SK-N-SH (cell line): Measurements from ENCODE around the gene SDSL. TPM values are rescaled to one million over a fixed set of nuclear protein-coding genes. Genes with fewer than 3 reads are reported as not detected.

Source experiments
- CTCF ChIA-PET: fragments of 300-600, 350-600 bp; formaldehyde crosslinking; extraction: SDS; loops from one replicate; lab custom pipeline; 2021; lab: Yijun Ruan, JAX
- POLR2A ChIA-PET: fragments of 350-600 bp; sonication (Branson Sonifier 250); formaldehyde crosslinking; extraction: SDS; loops from one replicate; lab custom pipeline; 2020; ENCODE audit warnings: antibody characterized with exemption, inconsistent platforms; lab: Yijun Ruan, JAX
- DNase-seq: peaks from one replicate; pipeline ENCODE4 v3.0.0; 2012
- H2AFZ ChIP-seq: fragments of 200-600 bp; sonication (generic); 2 replicates; pipeline ENCODE4 v1.8.1; 2016; ENCODE audit warnings: antibody characterized with exemption, mild to moderate bottlenecking, low read depth
- H3F3A ChIP-seq: fragments of 200-600 bp; sonication (generic); replicated peaks from 2 replicates; pipeline ENCODE3; 2016; ENCODE audit warnings: antibody characterized with exemption, mild to moderate bottlenecking; ENCODE audit not compliant: insufficient read depth
- H3K27ac ChIP-seq, 2 experiments: fragments of 200-500 bp in 1 of 2; fragments of 200-600 bp in 1 of 2; sonication (Bioruptor generic) in 1 of 2; sonication (generic), shearing (Covaris generic) in 1 of 2; 2 replicates each; pipeline versions ENCODE4 v1.5.1 to v1.6.1; 2014 to 2016; ENCODE audit warnings: low read depth in 2 of 2, inconsistent platforms in 1 of 2, low read length in 1 of 2, mild to moderate bottlenecking in 1 of 2, mixed read lengths in 1 of 2
- H3K27me3 ChIP-seq: fragments of 200-600 bp; sonication (generic), shearing (Covaris generic); 2 replicates; pipeline ENCODE4 v1.6.1; 2016; ENCODE audit warnings: mixed run types; ENCODE audit not compliant: insufficient read depth
- H3K36me3 ChIP-seq, 2 experiments: fragments of 200-500 bp in 1 of 2; fragments of 200-600 bp in 1 of 2; sonication (Bioruptor generic) in 1 of 2; sonication (generic) in 1 of 2; replicated peaks in 1 of 2; 2 replicates each; pipeline versions ENCODE3 to v1.5.1; 2014 to 2016; ENCODE audit warnings: low read length in 1 of 2, mild to moderate bottlenecking in 1 of 2; ENCODE audit not compliant: insufficient read depth in 2 of 2, control insufficient read depth in 1 of 2
- H3K4me1 ChIP-seq, 2 experiments: fragments of 200-500 bp in 1 of 2; fragments of 200-600 bp in 1 of 2; sonication (Bioruptor generic) in 1 of 2; sonication (generic), shearing (Covaris generic) in 1 of 2; 2 replicates each; pipeline versions ENCODE4 v1.5.1 to v1.6.1; 2014 to 2016; ENCODE audit warnings: low read depth in 1 of 2, low read length in 1 of 2, mixed run types in 1 of 2; ENCODE audit not compliant: insufficient read depth in 2 of 2, control insufficient read depth in 1 of 2
- H3K4me2 ChIP-seq: fragments of 200-600 bp; sonication (generic), shearing (Covaris generic); 2 replicates; pipeline ENCODE4 v1.6.1; 2017; ENCODE audit warnings: mixed run types
- H3K4me3 ChIP-seq, 2 experiments: fragments of 200-500 bp in 1 of 2; fragments of 200-600 bp in 1 of 2; sonication (Bioruptor generic) in 1 of 2; sonication (generic), shearing (Covaris generic) in 1 of 2; 2 replicates each; pipeline versions ENCODE4 v1.5.1 to v1.8.1; 2014 to 2016; ENCODE audit warnings: low read depth in 2 of 2, inconsistent platforms in 1 of 2, low read length in 1 of 2, mild to moderate bottlenecking in 1 of 2, mixed read lengths in 1 of 2, moderate library complexity in 1 of 2
- H3K79me2 ChIP-seq: fragments of 200-600 bp; sonication (generic); 2 replicates; pipeline ENCODE4 v1.8.1; 2017; ENCODE audit warnings: mild to moderate bottlenecking; ENCODE audit not compliant: insufficient read depth
- H3K9ac ChIP-seq: fragments of 200-600 bp; sonication (generic); 2 replicates; pipeline ENCODE4 v1.6.1; 2017; ENCODE audit warnings: mixed run types
- H3K9me2 ChIP-seq: fragments of 200-600 bp; sonication (generic); 2 replicates; pipeline ENCODE4 v1.6.1; 2017; ENCODE audit warnings: mixed run types
- H3K9me3 ChIP-seq: fragments of 200-600 bp; sonication (generic); 2 replicates; pipeline ENCODE4 v1.6.1; 2017; ENCODE audit warnings: mixed run types, mild to moderate bottlenecking, moderate library complexity
- H4K20me1 ChIP-seq: fragments of 200-600 bp; sonication (generic); 2 replicates; pipeline ENCODE4 v1.6.1; 2017; ENCODE audit warnings: mild to moderate bottlenecking, mixed run types; ENCODE audit not compliant: insufficient read depth
- EZH2phosphoT487 ChIP-seq: fragments of 200-600 bp; sonication (generic); IDR thresholded peaks from 2 replicates; pipeline ENCODE4 v1.6.1; 2017; ENCODE audit warnings: low read depth, mixed run types, mild to moderate bottlenecking, antibody characterized with exemption, moderate library complexity, borderline replicate concordance
- FOSL2 ChIP-seq: IDR thresholded peaks from 2 replicates; pipeline ENCODE4 v1.4.0; 2012; ENCODE audit warnings: low read depth, mild to moderate bottlenecking, moderate library complexity, borderline replicate concordance
- FOXJ3 ChIP-seq: sonication (generic); formaldehyde crosslinking; IDR thresholded peaks from 2 replicates; pipeline ENCODE4 v1.5.1; 2020; ENCODE audit warnings: mild to moderate bottlenecking, missing genetic modification reagents
- GABPA ChIP-seq: IDR thresholded peaks from 2 replicates; pipeline ENCODE4 v1.4.0; 2012; ENCODE audit warnings: low read depth, mild to moderate bottlenecking
- JUND ChIP-seq: IDR thresholded peaks from 2 replicates; pipeline ENCODE4 v1.4.0; 2012
- MXI1 ChIP-seq: IDR thresholded peaks from 2 replicates; pipeline ENCODE4 v1.6.1; 2012; ENCODE audit warnings: mild to moderate bottlenecking, low read depth, low read length, improper control_type of control experiment
- PBX3 ChIP-seq: IDR thresholded peaks from 2 replicates; pipeline ENCODE4; 2012
- POLR2AphosphoS5 ChIP-seq: IDR thresholded peaks from 2 replicates; pipeline ENCODE4 v1.6.1; 2012; ENCODE audit warnings: low read depth, low read length
- RAD21 ChIP-seq: IDR thresholded peaks from 2 replicates; pipeline ENCODE4 v1.6.1; 2012; ENCODE audit warnings: mild to moderate bottlenecking, low read length
- RFX5 ChIP-seq: IDR thresholded peaks from 2 replicates; pipeline ENCODE4 v1.6.1; 2012; ENCODE audit warnings: mild to moderate bottlenecking, improper control_type of control experiment, low read length
- SMC3 ChIP-seq: IDR thresholded peaks from 2 replicates; pipeline ENCODE4 v1.6.1; 2012; ENCODE audit warnings: low read depth, low read length, improper control_type of control experiment
- TAF1 ChIP-seq: IDR thresholded peaks from 2 replicates; pipeline ENCODE4 v1.6.1; 2012; ENCODE audit warnings: low read depth, mild to moderate bottlenecking, low read length, moderate library complexity, borderline replicate concordance
- TCF12 ChIP-seq: IDR thresholded peaks from 2 replicates; pipeline ENCODE4 v1.4.0; 2012
- TEAD4 ChIP-seq: IDR thresholded peaks from 2 replicates; pipeline ENCODE4 v1.4.0; 2012; ENCODE audit warnings: mild to moderate bottlenecking, borderline replicate concordance; ENCODE audit not compliant: insufficient read depth
- YY1 ChIP-seq: IDR thresholded peaks from 2 replicates; pipeline ENCODE4 v1.4.0; 2012; ENCODE audit warnings: low read depth, mild to moderate bottlenecking
- WGBS: methylation state at CpG from one replicate; pipeline ENCODE4 v1.1.6; 2017; ENCODE audit warnings: low lambda C conversion rate; 5-methylcytosine and 5-hydroxymethylcytosine counted together
- polyA plus RNA-seq, 3 experiments: library from polyadenylated mRNA; depleted of rRNA; stranded (reverse); fragments of >200 nt; gene quantifications; 2 replicates each; pipeline ENCODE4 v1.2.3, GENCODE V29; 2012

The SDSL gene
- polyA plus RNA-seq, 1 of the 3 experiments (the other 2 are of a cell fraction): 33.7 TPM

- Histone ChIP-seq H3F3A (no peaks in the 10 kb centered on the region), H3K4me2 (no peak overlapping the region), H3K9me2 (no peaks in the 10 kb centered on the region), H3K9me3 (no peaks in the 10 kb centered on the region), H3K27me3 (no peaks in the 10 kb centered on the region), H2AFZ (no peak overlapping the region), H3K4me1 (no peaks in the 10 kb centered on the region), H3K4me3 (no peak overlapping the region), H3K36me3 (peaks cover 0 to 2% of the 10 kb centered on the region in 2 experiments), H3K27ac (no peak overlapping the region), H4K20me1 (no peaks in the 10 kb centered on the region), H3K9ac (no peak overlapping the region), H3K79me2 (no peaks in the 10 kb centered on the region)
- ChIA-PET CTCF (no interaction called here), POLR2A (no interaction called here)
- 86% methylated on average over 5 of the region's 5 CpGs for WGBS
- TF ChIP-seq RAD21 (no peak), RFX5 (no peak), GABPA (no peak), TCF12 (no peak), POLR2AphosphoS5 (no peak), EZH2phosphoT487 (no peak), SMC3 (no peak), TEAD4 (no peak), PBX3 (no peak), TAF1 (no peak), FOXJ3 (CRISPR knock-in tag) (no peak)
- no peak for DNase-seq
Measured at GRCh38 chr12:113393749-113394148, 28.4 kb upstream of the SDSL start.

- H4K20me1 ChIP-seq: no peaks in the 10 kb centered on the region
- 67% methylated on average over 3 of the region's 5 CpGs for WGBS
- peaks cover 0 to 2% of the 10 kb centered on the region in 2 experiments for H3K36me3 ChIP-seq
- no peaks in the 10 kb centered on the region for H3F3A ChIP-seq
- no peaks in the 10 kb centered on the region for H3K9me3 ChIP-seq
- H3K27me3 ChIP-seq: no peaks in the 10 kb centered on the region
- H2AFZ ChIP-seq: no peak overlapping the region
- H3K4me2 ChIP-seq: no peak overlapping the region
- no peaks in the 10 kb centered on the region for H3K4me1 ChIP-seq
- TF ChIP-seq RAD21 (no peak), TCF12 (no peak), GABPA (no peak), JUND (no peak), FOSL2 (no peak)
- ChIA-PET POLR2A (no interaction called here), CTCF (interaction anchor here (0.6 to 1.0 kb wide), 2 partner anchors 30 to 319 kb away, joined by 3 read pairs; no protein-coding TSS in a partner anchor)
- H3K27ac ChIP-seq: no peak overlapping the region
- no peak overlapping the region for H3K4me3 ChIP-seq
- H3K79me2 ChIP-seq: no peaks in the 10 kb centered on the region
- H3K9ac ChIP-seq: no peak overlapping the region
- DNase-seq: no peak
- no peaks in the 10 kb centered on the region for H3K9me2 ChIP-seq
Measured at GRCh38 chr12:113395119-113395518, 27.1 kb upstream of the SDSL start.

DNA sequence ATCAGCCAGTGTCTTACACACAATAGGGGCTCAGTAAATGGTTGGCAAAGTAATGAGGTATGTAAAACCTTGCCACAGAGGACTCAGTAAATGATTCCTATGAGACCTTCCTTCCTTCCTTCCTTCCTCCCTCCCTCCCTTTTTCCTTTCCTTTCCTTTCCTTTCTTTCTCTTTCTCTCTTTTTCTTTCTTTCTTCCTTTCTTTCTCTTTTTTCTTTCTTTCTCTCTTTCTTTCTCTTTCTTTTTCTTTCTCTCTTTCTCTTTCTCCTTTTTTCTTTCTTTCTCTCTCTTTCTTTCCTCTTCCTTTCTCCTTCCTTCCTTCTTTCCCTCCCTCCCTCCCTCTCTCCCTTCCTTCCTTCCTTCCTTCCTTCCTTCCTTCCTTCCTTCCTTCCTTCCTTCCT lies 26.0 kb upstream of the SDSL start:
- ChIA-PET POLR2A (no interaction called here), CTCF (no interaction called here)
- H3K9ac ChIP-seq: no peak overlapping the region
- no peak overlapping the region for H3K4me2 ChIP-seq
- no peaks in the 10 kb centered on the region for H3K9me3 ChIP-seq
- no peak for TF ChIP-seq POLR2AphosphoS5
- TF ChIP-seq TAF1: no peak
- no peak for TF ChIP-seq MXI1
- TF ChIP-seq RFX5: no peak
- TF ChIP-seq YY1: no peak
- H3K36me3 ChIP-seq: peaks cover 0 to 1% of the 10 kb centered on the region in 2 experiments
- no peaks in the 10 kb centered on the region for H3K9me2 ChIP-seq
- no peaks in the 10 kb centered on the region for H3F3A ChIP-seq
- no peak overlapping the region for H3K27ac ChIP-seq
- DNase-seq: no peak
- H3K27me3 ChIP-seq: no peaks in the 10 kb centered on the region
- H4K20me1 ChIP-seq: no peaks in the 10 kb centered on the region
- no peak overlapping the region for H2AFZ ChIP-seq
- no peaks in the 10 kb centered on the region for H3K4me1 ChIP-seq
- no peak overlapping the region for H3K4me3 ChIP-seq
- H3K79me2 ChIP-seq: no peaks in the 10 kb centered on the region
